SK-N-SH treated with all-trans-retinoic acid at 6 μM for 48 hours (cell line): ENCODE measurements around the gene MFRP.

Experiments
- ATAC-seq: fragments of 200-7000 bp; cut with Tn5 transposase; 3 replicates; pipeline ENCODE4 v1.9.1; 2020; ENCODE audit warnings: mild to moderate bottlenecking, moderate library complexity
- ARNTL ChIP-seq: fragments of 450-650 bp; formaldehyde crosslinking; IDR thresholded peaks from 2 replicates; pipeline ENCODE4 v1.5.0; 2020; ENCODE audit warnings: low read depth, mild to moderate bottlenecking, moderate library complexity, borderline replicate concordance
- BACH2 ChIP-seq: fragments of 250-450 bp; sonication (Bioruptor Pico); IDR thresholded peaks from 2 replicates; pipeline ENCODE4 v1.9.0; 2021; ENCODE audit warnings: mild to moderate bottlenecking, borderline replicate concordance
- CSDC2 ChIP-seq: fragments of 250-450 bp; sonication (Bioruptor Pico); IDR thresholded peaks from 2 replicates; pipeline ENCODE4 v1.5.0; 2020; ENCODE audit warnings: mild to moderate bottlenecking, moderate library complexity
- ESRRG ChIP-seq: fragments of 250-450 bp; sonication (Bioruptor Pico); IDR thresholded peaks from 2 replicates; pipeline ENCODE4 v1.6.1; 2021; ENCODE audit warnings: mild to moderate bottlenecking
- GLIS3 ChIP-seq: fragments of 250-450 bp; sonication (Bioruptor Pico); IDR thresholded peaks from 2 replicates; pipeline ENCODE4 v1.5.0; 2020; ENCODE audit warnings: mild to moderate bottlenecking, moderate library complexity
- ISL1 ChIP-seq: fragments of 250-450 bp; sonication (Bioruptor Pico); IDR thresholded peaks from 2 replicates; pipeline ENCODE4 v2.1.2; 2022; ENCODE audit warnings: mild to moderate bottlenecking, moderate library complexity
- RARB ChIP-seq: fragments of 250-450 bp; sonication (Bioruptor Pico); IDR thresholded peaks from 2 replicates; pipeline ENCODE4 v1.8.0; 2021; ENCODE audit warnings: mild to moderate bottlenecking, moderate library complexity
- SNAI2 ChIP-seq: fragments of 250-450 bp; sonication (Bioruptor Pico); IDR thresholded peaks from 2 replicates; pipeline ENCODE4 v1.5.0; 2020; ENCODE audit warnings: mild to moderate bottlenecking, moderate library complexity
- TCF4 ChIP-seq: fragments of 250-450 bp; sonication (Bioruptor Pico); IDR thresholded peaks from 2 replicates; pipeline ENCODE4 v1.8.0; 2021; ENCODE audit warnings: mild to moderate bottlenecking, moderate library complexity, borderline replicate concordance
- TOX ChIP-seq: fragments of 250-450 bp; sonication (Bioruptor Pico); IDR thresholded peaks from 2 replicates; pipeline ENCODE4 v1.8.0; 2021; ENCODE audit warnings: mild to moderate bottlenecking, moderate library complexity, borderline replicate concordance
- ZC3H10 ChIP-seq: fragments of 250-450 bp; sonication (Bioruptor Pico); IDR thresholded peaks from 2 replicates; pipeline ENCODE4 v1.5.1; 2021; ENCODE audit warnings: mild to moderate bottlenecking, moderate library complexity
- ZFP3 ChIP-seq: fragments of 250-450 bp; sonication (Bioruptor Pico); IDR thresholded peaks from 2 replicates; pipeline ENCODE4 v1.5.0; 2020; ENCODE audit warnings: mild to moderate bottlenecking, moderate library complexity
- ZFP30 ChIP-seq: fragments of 450-650 bp; formaldehyde crosslinking; IDR thresholded peaks from 2 replicates; pipeline ENCODE4 v1.5.0; 2022; ENCODE audit warnings: mild to moderate bottlenecking, moderate library complexity
- ZNF70 ChIP-seq: fragments of 450-650 bp; formaldehyde crosslinking; IDR thresholded peaks from 2 replicates; pipeline ENCODE4 v1.5.0; 2020; ENCODE audit warnings: mild to moderate bottlenecking, moderate library complexity
- ZNF8 ChIP-seq: fragments of 450-650 bp; formaldehyde crosslinking; IDR thresholded peaks from 2 replicates; pipeline ENCODE4 v1.5.0; 2020; ENCODE audit warnings: mild to moderate bottlenecking, moderate library complexity
- TF ChIP-seq, protein P1 (sequence below): fragments of 250-450 bp; sonication (Bioruptor Pico); IDR thresholded peaks from 2 replicates; pipeline ENCODE4 v1.5.0; 2020; ENCODE audit warnings: mild to moderate bottlenecking, moderate library complexity
- TF ChIP-seq, protein P2 (sequence below): fragments of 250-450 bp; sonication (Bioruptor Pico); IDR thresholded peaks from 2 replicates; pipeline ENCODE4 v1.5.1; 2021; ENCODE audit warnings: mild to moderate bottlenecking, moderate library complexity
- TF ChIP-seq, protein P3 (sequence below): fragments of 250-450 bp; sonication (Bioruptor Pico); IDR thresholded peaks from 2 replicates; pipeline ENCODE4 v1.5.1; 2020; ENCODE audit warnings: low read depth, mild to moderate bottlenecking, moderate library complexity
- TF ChIP-seq, protein P4 (sequence below): fragments of 250-450 bp; sonication (Bioruptor Pico); IDR thresholded peaks from 2 replicates; pipeline ENCODE4 v1.8.0; 2021; ENCODE audit warnings: low read depth, mild to moderate bottlenecking, moderate library complexity, borderline replicate concordance
- TF ChIP-seq, protein P5 (sequence below): fragments of 250-450 bp; sonication (Bioruptor Pico); IDR thresholded peaks from 2 replicates; pipeline ENCODE4 v1.8.0; 2020; ENCODE audit warnings: mild to moderate bottlenecking, moderate library complexity, borderline replicate concordance

Gene MFRP

DNA sequence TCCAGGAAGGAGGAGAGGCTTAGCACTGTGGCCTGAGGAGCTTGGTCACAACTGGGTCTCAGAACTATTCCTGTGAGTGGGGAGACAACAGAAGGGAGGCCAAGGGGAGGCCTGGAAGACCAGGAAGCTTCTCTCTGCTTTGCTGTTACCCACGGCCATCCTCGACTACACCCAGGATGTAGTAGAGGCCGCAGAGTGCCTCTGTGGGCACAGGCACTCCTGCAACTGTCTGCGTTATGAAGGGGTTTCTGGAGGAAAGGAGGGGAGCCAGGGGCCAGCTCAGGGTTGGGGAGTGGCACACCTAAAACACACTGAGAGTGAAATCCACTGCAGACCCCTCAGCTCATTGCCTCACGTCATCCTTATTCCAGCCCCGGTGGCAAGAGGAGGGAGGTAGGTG, 3.8 kb upstream of the MFRP start:
- ATAC-seq: no peak

DNA sequence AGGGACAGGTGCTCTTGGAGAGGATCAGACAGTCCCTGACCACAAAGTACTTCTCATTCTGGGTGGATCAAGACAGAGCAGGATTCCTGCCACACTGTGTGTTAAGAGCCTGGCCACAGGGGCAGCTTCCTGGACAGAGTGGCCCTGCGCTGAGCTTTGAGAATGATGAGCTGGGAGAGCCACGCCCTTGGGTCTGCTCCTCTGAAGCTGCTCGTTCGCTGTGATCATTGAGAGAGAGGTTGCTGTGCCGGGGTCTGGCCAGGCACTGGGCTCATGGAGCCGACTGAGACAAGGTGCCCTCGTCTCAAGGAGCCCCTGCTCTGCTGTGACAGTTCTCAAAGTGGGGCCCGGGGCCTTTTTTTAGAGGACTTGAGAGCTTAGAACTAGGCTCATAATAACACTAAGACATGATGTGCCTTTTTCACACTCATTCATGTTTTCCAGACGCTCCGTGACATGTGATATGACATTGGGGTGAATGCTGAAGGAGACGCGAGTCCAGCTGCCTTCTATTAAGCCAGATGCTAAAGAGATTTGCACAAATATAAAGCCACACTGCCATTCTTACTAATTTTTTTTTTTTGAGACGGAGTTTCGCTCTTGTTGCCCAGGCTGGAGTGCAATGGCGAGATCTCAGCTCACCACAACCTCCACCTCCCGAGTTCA, 1.6 kb upstream of the MFRP start:
- no peak for ATAC-seq
- no peak for TF ChIP-seq ARNTL (CRISPR knock-in tag)
- TF ChIP-seq, protein P1, sequence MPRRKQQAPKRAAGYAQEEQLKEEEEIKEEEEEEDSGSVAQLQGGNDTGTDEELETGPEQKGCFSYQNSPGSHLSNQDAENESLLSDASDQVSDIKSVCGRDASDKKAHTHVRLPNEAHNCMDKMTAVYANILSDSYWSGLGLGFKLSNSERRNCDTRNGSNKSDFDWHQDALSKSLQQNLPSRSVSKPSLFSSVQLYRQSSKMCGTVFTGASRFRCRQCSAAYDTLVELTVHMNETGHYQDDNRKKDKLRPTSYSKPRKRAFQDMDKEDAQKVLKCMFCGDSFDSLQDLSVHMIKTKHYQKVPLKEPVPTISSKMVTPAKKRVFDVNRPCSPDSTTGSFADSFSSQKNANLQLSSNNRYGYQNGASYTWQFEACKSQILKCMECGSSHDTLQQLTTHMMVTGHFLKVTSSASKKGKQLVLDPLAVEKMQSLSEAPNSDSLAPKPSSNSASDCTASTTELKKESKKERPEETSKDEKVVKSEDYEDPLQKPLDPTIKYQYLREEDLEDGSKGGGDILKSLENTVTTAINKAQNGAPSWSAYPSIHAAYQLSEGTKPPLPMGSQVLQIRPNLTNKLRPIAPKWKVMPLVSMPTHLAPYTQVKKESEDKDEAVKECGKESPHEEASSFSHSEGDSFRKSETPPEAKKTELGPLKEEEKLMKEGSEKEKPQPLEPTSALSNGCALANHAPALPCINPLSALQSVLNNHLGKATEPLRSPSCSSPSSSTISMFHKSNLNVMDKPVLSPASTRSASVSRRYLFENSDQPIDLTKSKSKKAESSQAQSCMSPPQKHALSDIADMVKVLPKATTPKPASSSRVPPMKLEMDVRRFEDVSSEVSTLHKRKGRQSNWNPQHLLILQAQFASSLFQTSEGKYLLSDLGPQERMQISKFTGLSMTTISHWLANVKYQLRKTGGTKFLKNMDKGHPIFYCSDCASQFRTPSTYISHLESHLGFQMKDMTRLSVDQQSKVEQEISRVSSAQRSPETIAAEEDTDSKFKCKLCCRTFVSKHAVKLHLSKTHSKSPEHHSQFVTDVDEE (CRISPR knock-in tag): no peak
- no peak for TF ChIP-seq CSDC2 (CRISPR knock-in tag)
- TF ChIP-seq ZFP30 (CRISPR knock-in tag): no peak
- TF ChIP-seq ZC3H10 (CRISPR knock-in tag): no peak
- TF ChIP-seq ZNF70 (CRISPR knock-in tag): no peak
- TF ChIP-seq ZFP3: no peak
- TF ChIP-seq ESRRG (CRISPR knock-in tag): no peak
- TF ChIP-seq TCF4 (CRISPR knock-in tag): no peak
- TF ChIP-seq, protein P2, sequence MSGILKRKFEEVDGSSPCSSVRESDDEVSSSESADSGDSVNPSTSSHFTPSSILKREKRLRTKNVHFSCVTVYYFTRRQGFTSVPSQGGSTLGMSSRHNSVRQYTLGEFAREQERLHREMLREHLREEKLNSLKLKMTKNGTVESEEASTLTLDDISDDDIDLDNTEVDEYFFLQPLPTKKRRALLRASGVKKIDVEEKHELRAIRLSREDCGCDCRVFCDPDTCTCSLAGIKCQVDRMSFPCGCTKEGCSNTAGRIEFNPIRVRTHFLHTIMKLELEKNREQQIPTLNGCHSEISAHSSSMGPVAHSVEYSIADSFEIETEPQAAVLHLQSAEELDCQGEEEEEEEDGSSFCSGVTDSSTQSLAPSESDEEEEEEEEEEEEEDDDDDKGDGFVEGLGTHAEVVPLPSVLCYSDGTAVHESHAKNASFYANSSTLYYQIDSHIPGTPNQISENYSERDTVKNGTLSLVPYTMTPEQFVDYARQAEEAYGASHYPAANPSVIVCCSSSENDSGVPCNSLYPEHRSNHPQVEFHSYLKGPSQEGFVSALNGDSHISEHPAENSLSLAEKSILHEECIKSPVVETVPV (CRISPR knock-in tag): no peak
- TF ChIP-seq RARB (CRISPR knock-in tag): no peak
- TF ChIP-seq ISL1 (CRISPR knock-in tag): no peak
- TF ChIP-seq, protein P3, sequence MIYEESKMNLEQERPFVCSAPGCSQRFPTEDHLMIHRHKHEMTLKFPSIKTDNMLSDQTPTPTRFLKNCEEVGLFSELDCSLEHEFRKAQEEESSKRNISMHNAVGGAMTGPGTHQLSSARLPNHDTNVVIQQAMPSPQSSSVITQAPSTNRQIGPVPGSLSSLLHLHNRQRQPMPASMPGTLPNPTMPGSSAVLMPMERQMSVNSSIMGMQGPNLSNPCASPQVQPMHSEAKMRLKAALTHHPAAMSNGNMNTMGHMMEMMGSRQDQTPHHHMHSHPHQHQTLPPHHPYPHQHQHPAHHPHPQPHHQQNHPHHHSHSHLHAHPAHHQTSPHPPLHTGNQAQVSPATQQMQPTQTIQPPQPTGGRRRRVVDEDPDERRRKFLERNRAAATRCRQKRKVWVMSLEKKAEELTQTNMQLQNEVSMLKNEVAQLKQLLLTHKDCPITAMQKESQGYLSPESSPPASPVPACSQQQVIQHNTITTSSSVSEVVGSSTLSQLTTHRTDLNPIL (CRISPR knock-in tag): no peak
- no peak for TF ChIP-seq SNAI2 (CRISPR knock-in tag)
- TF ChIP-seq, protein P4, sequence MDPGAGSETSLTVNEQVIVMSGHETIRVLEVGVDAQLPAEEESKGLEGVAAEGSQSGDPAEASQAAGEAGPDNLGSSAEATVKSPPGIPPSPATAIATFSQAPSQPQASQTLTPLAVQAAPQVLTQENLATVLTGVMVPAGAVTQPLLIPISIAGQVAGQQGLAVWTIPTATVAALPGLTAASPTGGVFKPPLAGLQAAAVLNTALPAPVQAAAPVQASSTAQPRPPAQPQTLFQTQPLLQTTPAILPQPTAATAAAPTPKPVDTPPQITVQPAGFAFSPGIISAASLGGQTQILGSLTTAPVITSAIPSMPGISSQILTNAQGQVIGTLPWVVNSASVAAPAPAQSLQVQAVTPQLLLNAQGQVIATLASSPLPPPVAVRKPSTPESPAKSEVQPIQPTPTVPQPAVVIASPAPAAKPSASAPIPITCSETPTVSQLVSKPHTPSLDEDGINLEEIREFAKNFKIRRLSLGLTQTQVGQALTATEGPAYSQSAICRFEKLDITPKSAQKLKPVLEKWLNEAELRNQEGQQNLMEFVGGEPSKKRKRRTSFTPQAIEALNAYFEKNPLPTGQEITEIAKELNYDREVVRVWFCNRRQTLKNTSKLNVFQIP: no peak
- TF ChIP-seq, protein P5, sequence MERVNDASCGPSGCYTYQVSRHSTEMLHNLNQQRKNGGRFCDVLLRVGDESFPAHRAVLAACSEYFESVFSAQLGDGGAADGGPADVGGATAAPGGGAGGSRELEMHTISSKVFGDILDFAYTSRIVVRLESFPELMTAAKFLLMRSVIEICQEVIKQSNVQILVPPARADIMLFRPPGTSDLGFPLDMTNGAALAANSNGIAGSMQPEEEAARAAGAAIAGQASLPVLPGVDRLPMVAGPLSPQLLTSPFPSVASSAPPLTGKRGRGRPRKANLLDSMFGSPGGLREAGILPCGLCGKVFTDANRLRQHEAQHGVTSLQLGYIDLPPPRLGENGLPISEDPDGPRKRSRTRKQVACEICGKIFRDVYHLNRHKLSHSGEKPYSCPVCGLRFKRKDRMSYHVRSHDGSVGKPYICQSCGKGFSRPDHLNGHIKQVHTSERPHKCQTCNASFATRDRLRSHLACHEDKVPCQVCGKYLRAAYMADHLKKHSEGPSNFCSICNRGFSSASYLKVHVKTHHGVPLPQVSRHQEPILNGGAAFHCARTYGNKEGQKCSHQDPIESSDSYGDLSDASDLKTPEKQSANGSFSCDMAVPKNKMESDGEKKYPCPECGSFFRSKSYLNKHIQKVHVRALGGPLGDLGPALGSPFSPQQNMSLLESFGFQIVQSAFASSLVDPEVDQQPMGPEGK: no peak
- TF ChIP-seq GLIS3 (CRISPR knock-in tag): no peak
- TF ChIP-seq ZNF8 (CRISPR knock-in tag): no peak

More for the DNA sequence above, 3.8 kb upstream of the MFRP start:
- TF ChIP-seq ZC3H10 (CRISPR knock-in tag) (no peak), CSDC2 (CRISPR knock-in tag) (no peak), BACH2 (no peak), ZFP3 (no peak)

DNA sequence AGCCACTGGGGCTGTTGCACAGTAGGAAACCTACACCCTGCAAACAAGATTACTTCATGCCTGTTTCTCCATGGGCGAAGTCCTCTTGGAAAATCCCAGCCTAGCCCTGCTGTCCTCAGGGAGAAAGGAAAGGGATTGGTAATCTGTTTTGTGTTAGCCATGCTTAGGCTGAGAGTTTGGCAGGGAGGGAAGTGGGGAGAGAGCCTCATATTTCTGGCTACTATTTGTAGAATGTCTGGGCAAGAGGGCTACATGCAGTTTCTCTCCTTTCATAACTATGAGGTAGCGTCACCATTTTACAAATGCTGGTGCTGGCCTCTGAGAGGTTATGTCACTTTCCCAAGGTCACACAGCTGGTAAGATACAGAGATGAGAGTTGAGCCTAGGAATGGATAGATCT, 737 bp upstream of the MFRP start:
- peak; percentile 57 for ATAC-seq
- TF ChIP-seq, protein P4: no peak
- TF ChIP-seq ISL1 (CRISPR knock-in tag) (no peak), CSDC2 (CRISPR knock-in tag) (no peak), ZNF70 (CRISPR knock-in tag) (no peak), BACH2 (no peak), ESRRG (CRISPR knock-in tag) (no peak), ZC3H10 (CRISPR knock-in tag) (no peak), TOX (CRISPR knock-in tag) (no peak), ARNTL (CRISPR knock-in tag) (no peak)
- TF ChIP-seq, protein P5: no peak
- TF ChIP-seq, protein P3 (CRISPR knock-in tag): no peak
- TF ChIP-seq, protein P2 (CRISPR knock-in tag): no peak
